Thyroid gland (tissue), 4 donors: ENCODE data around the gene ADCYAP1R1.

Source experiments
- CTCF ChIP-seq, 6 experiments: fragments of 200-600 bp in 3 of 6; fragments of 450-650 bp in 3 of 6; sonication (generic) in 3 of 6; IDR thresholded peaks; one replicate each; pipeline ENCODE4 v1.5.1; 2016 to 2019; ENCODE audit warnings: antibody characterized with exemption in 6 of 6, mild to moderate bottlenecking in 2 of 6, inconsistent platforms in 1 of 6, moderate library complexity in 1 of 6
- POLR2A ChIP-seq, 2 donors: fragments of 450-650 bp; IDR thresholded peaks; one replicate each; pipeline ENCODE4 v1.6.1; 2017; ENCODE audit warnings: antibody characterized with exemption in 2 of 2, mild to moderate bottlenecking in 2 of 2, moderate library complexity in 1 of 2

GRCh38 chr7:31120800-31121513 is 68.8 kb downstream of the ADCYAP1R1 start:
- TF ChIP-seq CTCF (IDR thresholded peaks at IDR 0.05) (no peak), POLR2A (IDR thresholded peaks at IDR 0.05) (no peak)
